HUES48 (cell line): ENCODE data around the gene NFATC3.
"Not testable (repeated sequence)": the region's sequence is repeated elsewhere in the genome, so short reads cannot be mapped to it uniquely, and the experiment has no call there.

ENCODE experiments used
- H3K27ac ChIP-seq: one replicate; pipeline ENCODE4 v1.7.0; 2013; ENCODE audit warnings: low read depth, low read length, inconsistent platforms
- H3K27me3 ChIP-seq: 2 replicates; pipeline ENCODE4 v1.6.1; 2013; ENCODE audit warnings: mild to moderate bottlenecking, low read length; ENCODE audit not compliant: control insufficient read depth, insufficient read depth
- H3K36me3 ChIP-seq: 2 replicates; pipeline ENCODE4 v1.6.1; 2013; ENCODE audit warnings: low read length; ENCODE audit not compliant: control insufficient read depth, insufficient read depth
- H3K4me1 ChIP-seq: 2 replicates; pipeline ENCODE4 v1.6.1; 2013; ENCODE audit warnings: mild to moderate bottlenecking, low read length; ENCODE audit not compliant: control insufficient read depth, insufficient read depth
- H3K4me3 ChIP-seq: 2 replicates; pipeline ENCODE4 v1.5.1; 2013; ENCODE audit warnings: mild to moderate bottlenecking, low read depth, low read length
- H3K9ac ChIP-seq: 2 replicates; pipeline ENCODE4 v1.6.1; 2013; ENCODE audit warnings: mild to moderate bottlenecking, low read depth, low read length, moderate library complexity
- H3K9me3 ChIP-seq: 2 replicates; pipeline ENCODE4 v1.6.1; 2013; ENCODE audit warnings: low read length; ENCODE audit not compliant: control insufficient read depth, insufficient read depth

NFATC3 gene

GRCh38 chr16:68120496-68120895, 35.3 kb downstream of the NFATC3 start:
- H3K9me3 ChIP-seq, H3K4me1 ChIP-seq, H3K4me3 ChIP-seq, H3K9ac ChIP-seq, H3K27me3 ChIP-seq, H3K27ac ChIP-seq, H3K36me3 ChIP-seq: not testable (repeated sequence)

GRCh38 chr16:68126395-68126794, 41.2 kb downstream of the NFATC3 start:
- H3K9me3 ChIP-seq: no peaks in the 10 kb centered on the region
- H3K4me3 ChIP-seq: no peak overlapping the region
- H3K27ac ChIP-seq: no peak overlapping the region
- H3K4me1 ChIP-seq: no peaks in the 10 kb centered on the region
- H3K36me3 ChIP-seq: peaks cover 6% of the 10 kb centered on the region; the same call in 1 of the 2 replicates
- no peaks in the 10 kb centered on the region for H3K27me3 ChIP-seq
- H3K9ac ChIP-seq: no peak overlapping the region

GRCh38 chr16:68128577-68129305, 43.6 kb downstream of the NFATC3 start:
- H3K27me3 ChIP-seq: no peaks in the 10 kb centered on the region
- H3K4me1 ChIP-seq: no peaks in the 10 kb centered on the region
- H3K9ac ChIP-seq: no peak overlapping the region
- no peaks in the 10 kb centered on the region for H3K9me3 ChIP-seq
- H3K4me3 ChIP-seq: no peak overlapping the region
- H3K27ac ChIP-seq: no peak overlapping the region
- H3K36me3 ChIP-seq: peaks cover 6% of the 10 kb centered on the region; the same call in 1 of the 2 replicates

GRCh38 chr16:68130520-68130919, 45.4 kb downstream of the NFATC3 start:
- no peak overlapping the region for H3K27ac ChIP-seq
- no peaks in the 10 kb centered on the region for H3K27me3 ChIP-seq
- no peak overlapping the region for H3K4me3 ChIP-seq
- H3K9ac ChIP-seq: no peak overlapping the region
- H3K9me3 ChIP-seq: no peaks in the 10 kb centered on the region
- no peaks in the 10 kb centered on the region for H3K4me1 ChIP-seq
- H3K36me3 ChIP-seq: peaks cover 6% of the 10 kb centered on the region; the same call in 1 of the 2 replicates

DNA sequence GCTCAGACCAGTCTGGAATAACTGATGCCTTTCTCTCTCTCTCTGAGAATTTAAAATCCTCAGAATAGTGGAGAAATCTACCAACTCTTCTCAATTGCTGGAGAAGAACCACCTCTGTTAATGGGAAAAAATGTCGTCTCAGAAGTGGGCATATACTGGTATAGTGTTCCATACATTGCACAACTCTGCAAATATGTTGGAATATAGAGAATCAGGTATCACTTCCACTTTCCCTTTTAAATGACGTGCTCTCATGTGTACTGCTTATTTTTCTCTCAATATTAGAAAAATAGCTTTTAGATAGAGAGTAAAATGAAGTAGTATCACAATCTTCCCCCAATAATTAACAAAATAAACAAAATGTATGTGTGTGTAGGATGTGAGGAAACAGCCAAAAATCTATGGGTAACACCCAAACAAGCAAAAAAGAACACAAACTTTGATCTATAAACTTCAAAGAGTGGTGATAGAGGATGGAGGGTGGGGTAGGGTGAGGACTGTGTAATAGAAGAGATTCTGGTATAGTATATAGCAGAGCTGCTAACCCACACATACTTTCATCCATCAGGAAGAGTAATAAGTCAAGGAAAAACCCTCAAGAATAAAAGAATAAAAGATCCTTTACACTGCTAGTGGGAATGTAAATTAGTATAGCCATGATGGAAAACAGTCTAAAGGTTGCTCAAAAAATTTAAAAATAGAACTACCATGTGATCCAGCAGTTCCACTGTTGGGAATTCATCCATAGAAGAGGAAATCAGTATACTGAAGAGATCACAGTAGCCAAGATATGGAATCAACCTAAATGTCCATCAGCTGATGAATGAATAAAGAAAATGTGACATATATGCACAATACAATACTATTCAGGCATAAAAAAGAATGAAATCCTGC, 46.9 kb downstream of the NFATC3 start:
- H3K9ac ChIP-seq: no peak overlapping the region
- H3K27ac ChIP-seq: no peak overlapping the region
- H3K36me3 ChIP-seq: no peaks in the 10 kb centered on the region
- no peaks in the 10 kb centered on the region for H3K4me1 ChIP-seq
- H3K27me3 ChIP-seq: no peaks in the 10 kb centered on the region
- H3K9me3 ChIP-seq: no peaks in the 10 kb centered on the region
- H3K4me3 ChIP-seq: no peak overlapping the region

DNA sequence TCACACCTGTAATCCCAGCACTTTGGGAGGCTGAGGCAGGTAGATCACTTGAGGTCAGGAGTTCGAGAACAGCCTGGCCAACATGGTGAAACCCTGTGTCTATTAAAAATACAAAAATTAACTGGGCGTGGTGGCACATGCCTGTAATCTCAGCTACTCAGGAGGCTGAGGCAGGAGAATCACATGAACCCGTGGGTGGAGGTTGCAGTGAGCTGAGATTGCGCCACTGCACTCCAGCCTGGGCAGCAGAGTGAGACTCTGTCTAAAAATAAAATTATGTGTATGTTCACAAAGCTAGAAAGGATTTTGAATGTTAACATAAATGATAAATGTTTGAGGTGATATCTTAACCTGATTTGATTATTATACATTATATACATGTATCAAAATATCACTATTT, 47.8 kb downstream of the NFATC3 start:
- not testable (repeated sequence) for H3K36me3 ChIP-seq, H3K4me3 ChIP-seq, H3K4me1 ChIP-seq, H3K9ac ChIP-seq, H3K9me3 ChIP-seq, H3K27me3 ChIP-seq, H3K27ac ChIP-seq

DNA sequence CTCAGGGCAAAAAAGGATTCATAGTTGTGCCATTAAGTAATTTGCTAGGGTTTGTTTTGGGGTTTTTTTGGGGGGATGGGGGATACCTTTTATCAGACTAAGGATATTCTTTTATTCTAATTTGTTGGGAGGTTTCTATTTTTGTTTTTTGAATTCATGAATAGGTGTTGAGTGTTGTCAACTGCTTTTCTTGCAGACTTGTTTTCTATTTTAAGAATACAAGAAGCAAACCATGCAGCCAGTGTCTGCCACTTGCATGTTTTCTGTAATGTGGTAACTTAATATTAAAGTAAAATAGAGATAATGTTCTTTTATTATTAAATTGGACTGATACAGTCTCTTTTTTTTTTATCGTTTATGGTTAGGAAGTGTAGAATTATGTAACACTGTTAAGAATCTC, 49.5 kb downstream of the NFATC3 start:
- Histone ChIP-seq H3K36me3 (peaks cover 6% of the 10 kb centered on the region; the same call in 1 of the 2 replicates), H3K4me3 (no peak overlapping the region), H3K4me1 (no peaks in the 10 kb centered on the region), H3K9me3 (no peaks in the 10 kb centered on the region), H3K27ac (no peak overlapping the region), H3K27me3 (no peaks in the 10 kb centered on the region), H3K9ac (no peak overlapping the region)

DNA sequence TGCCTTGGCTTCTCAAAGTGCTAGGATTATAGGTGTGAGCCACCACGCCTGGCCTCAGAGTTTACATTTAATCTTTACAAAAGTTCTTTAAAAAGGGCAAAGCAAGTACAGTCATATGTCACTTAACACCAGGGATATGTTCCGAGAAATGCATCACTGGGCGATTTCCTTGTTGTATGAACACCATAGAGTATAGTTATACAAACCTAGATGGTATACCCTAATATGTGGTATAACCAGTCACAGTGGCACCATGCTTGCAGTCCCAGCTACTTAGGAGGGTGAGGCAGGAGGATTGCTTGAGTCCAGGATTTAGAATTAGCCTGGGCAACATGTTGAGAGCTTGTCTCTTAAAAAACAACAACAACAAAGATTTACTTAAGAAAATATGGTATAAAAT, 51.3 kb downstream of the NFATC3 start:
- Histone ChIP-seq H3K9ac (no peak overlapping the region), H3K4me1 (no peaks in the 10 kb centered on the region), H3K36me3 (peaks cover 6% of the 10 kb centered on the region; the same call in 1 of the 2 replicates)

GRCh38 chr16:68144008-68144407, 58.8 kb downstream of the NFATC3 start:
- H3K36me3 ChIP-seq: no peaks in the 10 kb centered on the region
- H3K4me1 ChIP-seq: no peaks in the 10 kb centered on the region
- no peak overlapping the region for H3K27ac ChIP-seq
- no peak overlapping the region for H3K9ac ChIP-seq
- no peaks in the 10 kb centered on the region for H3K27me3 ChIP-seq
- no peak overlapping the region for H3K4me3 ChIP-seq
- H3K9me3 ChIP-seq: no peaks in the 10 kb centered on the region

More for the DNA sequence above, 51.3 kb downstream of the NFATC3 start:
- Histone ChIP-seq H3K4me3 (no peak overlapping the region), H3K27ac (no peak overlapping the region), H3K27me3 (no peaks in the 10 kb centered on the region), H3K9me3 (no peaks in the 10 kb centered on the region)

DNA sequence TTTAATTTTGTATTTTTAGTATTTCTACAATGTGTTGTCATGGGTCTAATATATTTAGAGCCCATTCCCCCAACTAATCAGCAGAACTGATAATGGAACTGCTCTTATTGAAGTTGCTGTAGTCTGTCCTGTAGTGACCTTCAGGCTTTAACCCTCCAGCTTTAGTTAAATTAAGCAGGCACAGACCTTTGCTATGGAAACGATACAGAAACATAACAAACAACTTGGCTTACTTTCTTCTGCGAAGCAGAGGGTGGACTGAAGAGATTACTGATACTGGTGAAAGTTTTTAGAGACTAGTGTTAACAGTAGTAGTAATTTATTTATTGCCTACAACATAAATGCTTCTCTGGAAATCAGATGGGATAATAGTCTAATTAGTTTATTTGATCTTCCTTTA, 61.4 kb downstream of the NFATC3 start:
- Histone ChIP-seq H3K27me3 (no peaks in the 10 kb centered on the region), H3K36me3 (no peaks in the 10 kb centered on the region), H3K27ac (no peak overlapping the region), H3K9me3 (no peaks in the 10 kb centered on the region), H3K4me1 (no peaks in the 10 kb centered on the region), H3K4me3 (no peak overlapping the region), H3K9ac (no peak overlapping the region)

DNA sequence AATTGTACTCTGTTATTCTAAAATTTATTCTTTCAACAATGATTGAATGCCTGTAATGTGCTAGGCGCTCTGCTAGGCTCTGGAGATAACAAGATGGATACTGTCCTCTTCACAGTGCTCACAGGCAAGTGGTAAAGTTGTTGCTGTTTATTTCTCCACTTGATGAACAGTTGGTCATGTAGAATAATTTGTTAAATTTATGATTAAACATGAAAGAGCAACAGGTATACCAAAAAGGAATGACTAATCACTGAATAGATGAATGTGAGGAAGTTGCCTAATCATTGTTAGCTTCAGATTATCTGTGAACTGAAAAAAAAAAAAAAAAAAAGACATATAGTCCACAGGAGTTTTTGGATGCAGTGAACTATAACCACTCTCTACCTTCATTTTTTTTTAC, 62.3 kb downstream of the NFATC3 start:
- Histone ChIP-seq H3K36me3 (no peaks in the 10 kb centered on the region), H3K9ac (no peak overlapping the region), H3K27ac (no peak overlapping the region), H3K27me3 (no peaks in the 10 kb centered on the region), H3K4me3 (no peak overlapping the region), H3K9me3 (no peaks in the 10 kb centered on the region), H3K4me1 (no peaks in the 10 kb centered on the region)
